ENCODE measurements around the gene HCAR2.

- TF ChIP-seq CTCF (IDR thresholded peaks at IDR 0.05; ENCODE audit: low read length) (no peak), EZH2 (IDR thresholded peaks at IDR 0.05; ENCODE audit: borderline replicate concordance, low read length) (no peak)
Measured at GRCh38 chr12:122665349-122665748, 37.8 kb downstream of the HCAR2 start.
